DMS79 treated with DMSO at 0.1 percent for 48 hours (cell line): ENCODE data around the gene ROR2.
"Not testable (repeated sequence)": the region's sequence is repeated elsewhere in the genome, so short reads cannot be mapped to it uniquely, and the experiment has no call there.

ENCODE experiments used
- DNase-seq: peaks from one replicate; lab custom pipeline; 2025; lab: John Stamatoyannopoulos, UW

The ROR2 gene

DNA sequence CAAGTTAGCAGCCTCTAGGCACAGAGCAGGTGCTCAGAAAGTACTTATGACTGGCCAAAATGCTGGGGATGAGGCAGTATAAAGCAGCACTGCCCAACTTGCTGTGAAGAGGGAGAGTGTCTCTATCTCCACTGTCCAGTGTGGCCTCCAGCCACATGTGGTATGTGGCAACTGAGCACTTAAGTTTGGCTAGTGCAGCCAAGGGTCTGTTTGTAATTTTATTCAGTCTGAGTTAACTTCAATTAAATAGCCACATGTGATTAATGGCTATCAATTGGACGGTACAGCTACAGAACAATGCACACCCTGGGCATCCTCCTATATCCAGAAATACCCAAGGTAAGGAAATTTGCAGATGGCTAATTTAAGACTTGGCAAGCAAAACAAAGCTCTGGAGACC lies 26.9 kb downstream of the ROR2 start:
- no peak for DNase-seq

DNA sequence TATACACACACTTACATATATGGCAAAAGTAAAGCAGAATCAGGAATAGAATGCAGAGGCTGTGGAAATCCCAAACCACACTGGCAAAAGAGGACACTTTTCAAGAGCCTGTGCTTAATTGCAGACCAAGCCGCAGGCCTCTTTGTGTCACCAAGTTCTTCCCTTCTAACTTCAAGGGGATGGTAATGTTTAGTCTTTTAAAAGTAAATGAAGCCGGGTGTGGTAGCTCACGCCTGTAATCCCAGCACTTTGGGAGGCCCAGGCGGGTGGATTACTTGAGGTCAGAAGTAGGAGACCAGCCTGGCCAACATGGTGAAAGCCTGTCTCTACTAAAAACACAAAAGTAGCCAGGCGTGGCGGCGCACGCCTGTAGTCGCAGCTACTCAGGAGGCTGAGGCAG lies 28.7 kb downstream of the ROR2 start:
- DNase-seq = no peak

DNA sequence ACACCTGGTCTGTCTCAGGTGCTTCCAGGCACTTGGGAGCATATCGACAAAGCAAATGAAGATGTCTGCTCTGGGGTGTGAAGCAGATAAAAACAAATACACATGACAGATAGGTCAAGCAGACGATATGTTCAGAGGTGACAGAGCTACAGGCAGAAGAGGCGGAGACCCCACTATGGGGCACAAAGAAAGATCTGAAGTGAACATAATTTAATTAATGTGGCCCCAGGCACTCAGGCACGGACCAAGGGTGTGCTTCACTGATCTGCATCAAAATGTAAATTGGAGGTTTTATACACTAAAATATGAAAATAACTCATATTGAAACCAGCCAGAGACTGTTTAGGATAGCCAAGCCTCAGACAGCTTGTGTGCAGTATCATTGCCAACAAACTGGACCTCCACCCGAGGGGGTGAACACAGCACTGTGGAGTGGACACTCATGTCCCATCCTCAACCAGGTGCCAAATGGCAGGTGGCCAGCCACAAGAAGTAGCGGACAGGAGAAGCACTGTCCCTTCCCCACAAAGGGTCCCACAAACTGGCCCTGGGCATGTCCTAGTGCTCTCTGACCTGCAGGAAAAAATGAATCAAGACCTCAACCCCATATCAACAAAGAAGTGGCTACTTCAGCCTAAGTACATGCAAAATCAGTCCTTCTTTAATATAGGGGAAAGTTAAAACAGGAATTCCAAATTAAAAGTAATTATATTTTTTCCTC lies 29.2 kb downstream of the ROR2 start:
- DNase-seq = no peak

DNA sequence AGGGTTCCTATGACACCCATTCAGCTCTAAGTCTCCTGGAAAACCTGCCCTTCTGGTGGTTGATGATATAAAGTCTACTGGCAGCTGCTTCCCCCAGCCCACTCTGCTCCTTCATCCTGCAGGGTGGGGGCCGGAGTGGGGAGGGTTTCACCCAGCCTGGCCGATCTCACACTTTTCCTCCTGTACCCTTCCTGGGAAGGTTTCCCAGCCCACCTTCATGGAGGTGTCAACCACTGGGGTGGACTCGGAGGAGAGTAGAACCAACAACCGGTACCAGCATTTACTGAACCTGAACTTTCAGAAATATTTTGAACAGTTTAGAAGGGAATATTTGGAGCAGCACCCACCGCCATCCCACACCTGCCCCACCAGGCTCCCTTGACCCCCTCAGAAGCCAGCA lies 30.4 kb downstream of the ROR2 start:
- no peak for DNase-seq

DNA sequence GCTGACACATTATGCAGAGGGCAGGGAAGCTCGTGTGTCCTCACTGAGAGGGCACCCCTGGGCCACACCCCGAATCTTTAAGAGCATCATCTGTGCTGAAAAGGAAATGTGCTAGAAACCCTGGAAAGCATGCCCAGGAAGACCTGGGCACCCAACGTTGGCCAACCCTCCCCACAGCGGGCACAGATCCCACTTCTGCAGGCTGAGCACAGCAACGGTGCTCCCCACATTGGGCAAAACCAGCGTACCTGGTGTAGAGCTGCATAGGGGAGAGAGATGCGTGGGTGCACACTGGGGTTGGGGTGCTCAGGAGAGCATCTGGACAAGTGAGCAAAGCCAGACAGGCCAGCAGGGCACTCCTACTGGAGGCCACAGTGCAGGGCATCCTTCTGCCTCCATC lies 32.6 kb downstream of the ROR2 start:
- no peak for DNase-seq

DNA sequence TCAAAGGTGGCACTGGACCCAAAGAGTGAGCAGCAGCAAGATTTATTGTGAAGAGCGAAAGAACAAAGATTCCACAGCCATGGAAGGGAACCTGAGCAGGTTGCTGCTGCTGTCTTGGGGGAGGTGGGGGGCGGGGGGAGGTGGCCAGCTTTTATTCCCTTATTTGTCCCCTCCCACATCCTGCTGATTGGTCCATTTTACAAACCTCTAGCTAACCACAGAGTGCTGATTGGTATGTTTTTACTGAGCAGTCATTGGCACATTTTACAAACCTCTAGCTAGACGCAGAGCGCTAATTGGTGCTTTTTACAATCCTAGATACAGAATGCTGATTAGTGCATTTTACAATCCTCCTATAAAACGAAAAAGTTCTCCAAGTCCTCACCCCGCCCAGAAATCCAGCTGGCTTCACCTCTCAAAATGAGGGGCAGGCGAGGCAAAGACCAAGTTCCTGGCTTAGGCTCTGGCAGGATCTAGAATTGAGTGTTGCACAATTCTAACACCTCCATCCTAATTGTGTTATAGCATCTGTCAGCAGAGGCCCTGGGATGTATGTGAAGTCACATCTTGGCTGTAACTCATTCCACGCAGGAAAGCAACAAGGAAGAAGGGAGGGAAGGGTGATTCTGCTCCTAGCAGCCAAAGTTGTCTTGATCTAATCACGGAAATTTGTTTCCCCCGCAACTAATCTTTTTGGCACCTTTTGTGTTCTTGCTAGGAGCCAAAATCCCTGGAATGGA lies 34.3 kb downstream of the ROR2 start:
- DNase-seq = no peak

DNA sequence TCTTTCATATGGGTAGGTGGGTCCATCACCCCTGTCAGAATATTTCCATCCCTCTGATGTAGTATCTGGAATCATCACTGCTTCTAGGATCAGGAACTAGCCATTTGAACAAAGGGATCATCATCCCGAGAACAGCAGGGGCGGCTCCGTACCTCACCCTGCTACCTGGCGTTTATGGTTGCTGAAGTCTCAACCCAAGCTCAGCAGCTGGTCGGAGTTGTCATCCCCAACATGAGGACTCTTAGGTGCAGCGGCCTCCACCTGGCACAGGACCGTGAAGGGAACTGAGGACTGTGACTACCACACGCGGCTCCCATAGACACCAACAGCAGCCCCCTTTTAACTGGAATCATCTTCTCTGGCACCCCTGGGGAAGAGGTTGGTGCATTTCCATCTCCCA lies 35.1 kb downstream of the ROR2 start:
- no peak for DNase-seq

DNA sequence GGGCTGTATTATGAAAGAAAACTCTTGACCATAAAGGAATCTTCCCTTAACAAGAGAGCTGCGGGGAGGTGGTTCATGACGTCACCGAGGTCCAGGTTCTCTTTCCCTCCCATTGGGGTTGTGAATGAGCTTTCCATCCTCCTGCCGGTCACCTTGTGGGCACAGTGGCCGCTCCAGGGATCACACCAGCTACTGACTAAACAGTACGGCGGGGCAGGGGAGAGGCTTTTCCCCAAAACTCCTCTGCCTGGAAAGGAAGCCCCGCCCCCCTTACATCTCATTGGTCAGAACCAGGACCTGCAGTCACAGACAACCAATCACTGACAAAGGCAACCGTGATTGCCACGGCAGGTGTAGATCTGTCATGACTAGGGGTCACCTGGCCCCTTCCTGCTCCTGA lies 35.6 kb downstream of the ROR2 start:
- DNase-seq = no peak

DNA sequence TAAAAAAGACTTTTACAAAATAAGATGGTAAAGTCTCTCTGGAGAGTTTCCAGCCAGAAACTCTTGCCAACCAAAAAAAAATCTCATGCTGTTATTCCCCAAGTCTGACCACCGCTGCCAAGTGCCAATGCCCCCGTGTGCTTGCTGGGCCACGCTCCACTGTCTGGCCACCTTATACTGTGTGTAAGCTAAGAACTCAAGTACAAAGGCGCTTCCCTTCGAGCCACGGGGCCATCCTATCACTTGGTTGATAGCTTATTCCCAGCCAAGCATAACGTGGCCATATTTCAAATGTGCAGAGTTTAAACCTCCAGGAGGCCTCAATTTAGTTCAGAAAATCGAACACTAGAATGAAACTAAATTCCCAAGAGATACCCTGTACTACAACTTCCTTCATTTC lies 36.0 kb downstream of the ROR2 start:
- DNase-seq = no peak

DNA sequence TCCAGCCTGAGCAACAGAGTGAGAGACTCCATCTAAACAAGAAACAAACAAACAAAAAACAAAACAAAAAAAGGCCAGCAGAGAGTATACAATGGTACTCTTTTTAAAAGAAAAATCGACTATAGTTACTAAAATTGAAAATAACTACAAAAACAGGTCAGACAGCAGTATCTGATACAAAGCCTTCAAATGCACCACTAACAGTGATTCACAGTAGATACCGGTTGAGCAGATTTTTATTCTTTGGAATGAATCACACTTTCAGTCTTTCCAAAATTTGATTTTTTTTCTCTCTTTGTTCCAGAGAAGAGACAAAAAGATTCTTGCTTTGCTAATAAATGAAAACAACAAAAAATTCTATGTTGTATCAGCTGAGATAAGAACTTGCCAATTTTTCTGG lies 36.9 kb downstream of the ROR2 start:
- no peak for DNase-seq

DNA sequence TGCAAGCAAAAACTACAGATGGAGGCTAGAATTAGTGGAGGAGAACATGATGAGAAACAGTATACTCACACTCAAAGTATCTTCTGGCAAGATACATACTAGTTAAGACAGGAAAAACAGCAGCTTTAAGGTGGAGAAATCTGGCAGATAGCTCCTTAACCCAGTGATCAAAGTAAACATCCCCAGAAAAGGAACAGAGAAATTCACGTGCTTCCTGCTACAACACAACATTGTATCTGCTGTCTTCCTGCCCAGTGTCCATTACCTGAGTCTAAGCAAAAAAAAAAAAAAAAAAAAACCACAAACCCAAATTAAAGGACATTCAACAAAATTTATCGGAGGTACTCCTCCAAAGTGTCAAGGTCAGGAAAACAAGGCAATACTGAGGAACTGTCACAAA lies 38.4 kb downstream of the ROR2 start:
- no peak for DNase-seq

DNA sequence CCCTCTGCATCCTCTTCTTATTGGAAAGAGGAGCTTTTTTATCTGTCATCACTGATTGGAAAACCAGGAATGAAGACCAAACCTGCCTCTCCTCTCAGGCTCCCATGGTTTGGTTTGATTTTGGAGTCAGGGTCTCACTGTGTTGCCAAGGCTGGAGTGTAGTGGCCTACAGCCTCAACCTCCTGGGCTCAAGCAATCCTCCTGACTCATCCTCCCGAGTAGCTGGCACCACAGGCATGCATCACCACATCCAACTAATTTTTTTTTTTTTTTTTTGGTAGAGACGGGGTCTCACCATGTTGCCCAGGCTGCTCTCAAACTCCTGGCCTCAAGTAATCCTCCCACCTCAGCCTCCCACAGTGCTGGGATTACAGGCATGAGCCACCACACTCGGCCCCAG lies 40.8 kb downstream of the ROR2 start:
- not testable (repeated sequence) for DNase-seq

DNA sequence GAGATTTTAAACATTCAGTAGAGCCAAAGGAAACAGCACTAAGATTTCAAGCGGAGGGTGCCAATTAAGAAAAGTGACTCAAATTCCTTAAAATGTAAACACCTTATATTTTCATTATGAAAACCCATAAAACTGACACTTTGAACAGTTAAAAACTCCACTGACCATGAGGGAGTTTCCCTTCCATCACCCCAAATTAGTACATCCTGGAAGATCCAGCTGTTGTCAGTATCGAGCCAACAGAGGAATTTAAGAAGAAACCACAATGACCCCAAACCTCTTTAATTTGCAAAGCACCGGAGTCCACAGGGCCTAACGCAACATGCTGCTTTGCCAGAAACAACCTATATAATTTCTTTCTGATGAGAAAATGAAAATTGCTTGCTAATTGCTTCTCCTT lies 41.3 kb downstream of the ROR2 start:
- no peak for DNase-seq

DNA sequence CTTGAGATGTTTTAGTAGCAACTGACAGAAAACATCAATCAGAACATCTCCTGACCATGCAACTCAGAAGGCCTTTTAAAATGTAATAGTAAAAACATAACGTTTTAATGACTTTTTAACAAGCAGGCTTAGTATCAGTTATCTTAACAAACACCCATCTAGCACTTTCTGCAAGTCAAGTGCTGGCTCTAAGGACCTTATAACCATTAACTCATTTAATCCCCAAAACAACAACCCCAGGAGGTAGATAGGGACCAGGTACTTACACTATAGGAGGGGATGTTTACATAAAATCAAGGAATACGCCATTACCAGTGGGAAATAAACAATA lies 41.8 kb downstream of the ROR2 start:
- no peak for DNase-seq

DNA sequence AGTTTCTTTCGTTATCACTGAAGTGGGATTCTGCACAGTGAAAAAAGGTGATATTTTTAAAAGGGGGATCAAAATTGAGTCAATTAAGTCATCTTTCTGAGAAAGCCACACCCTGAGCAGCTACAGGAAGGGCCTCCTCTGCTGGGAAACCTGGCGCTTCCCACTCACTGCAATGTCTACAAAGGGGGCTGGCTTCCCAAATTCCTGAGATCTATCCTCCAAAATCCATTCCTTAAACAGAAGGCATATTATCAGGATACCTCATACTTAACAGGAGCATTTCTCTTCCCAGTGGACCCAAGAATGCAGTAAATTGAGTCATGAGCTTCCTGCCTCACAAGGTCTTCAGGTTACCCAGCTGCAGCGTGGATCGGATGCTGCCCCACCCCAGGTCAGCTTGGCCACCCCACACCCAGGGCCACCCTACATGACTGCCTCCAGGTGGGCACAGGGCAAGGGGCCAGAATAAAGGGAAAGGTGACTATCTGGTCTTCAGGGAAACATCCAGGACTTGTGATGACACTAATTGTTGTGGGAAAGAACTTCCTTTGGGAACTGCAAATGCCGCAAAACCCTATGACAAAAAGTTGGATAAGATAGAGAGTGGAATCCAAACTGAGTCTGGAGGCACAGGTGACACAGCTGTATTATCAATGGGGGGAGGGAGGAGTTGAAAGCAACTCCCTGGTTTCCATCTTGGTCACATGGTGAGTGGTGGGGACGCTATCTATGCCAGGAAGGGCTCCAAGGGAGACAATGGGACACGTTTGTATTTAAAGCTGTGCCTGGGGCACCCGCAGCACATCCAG lies 42.3 kb downstream of the ROR2 start:
- no peak for DNase-seq

DNA sequence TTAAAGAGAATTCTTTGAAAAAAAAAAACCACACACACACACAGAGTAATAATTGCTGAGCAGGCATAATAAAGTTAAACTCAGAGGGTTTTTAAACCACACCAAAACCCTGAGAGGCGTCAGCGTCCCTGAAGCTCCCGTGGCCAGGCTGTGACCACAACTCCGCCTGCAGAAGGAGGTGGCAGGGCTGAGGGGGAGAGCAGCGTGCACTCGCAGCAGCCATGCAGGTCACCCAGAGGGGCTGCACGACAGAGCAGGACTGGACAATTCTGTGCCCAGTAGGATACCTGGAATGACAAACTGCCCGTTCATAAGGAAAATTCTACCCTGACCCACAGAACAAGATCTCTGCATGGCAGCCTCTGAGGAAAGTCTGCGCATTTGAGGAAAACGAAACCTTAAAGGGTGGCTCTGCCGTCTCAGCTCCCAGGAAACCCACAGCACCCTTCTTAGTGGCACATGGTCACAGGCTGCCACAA lies 44.0 kb downstream of the ROR2 start:
- DNase-seq = no peak

DNA sequence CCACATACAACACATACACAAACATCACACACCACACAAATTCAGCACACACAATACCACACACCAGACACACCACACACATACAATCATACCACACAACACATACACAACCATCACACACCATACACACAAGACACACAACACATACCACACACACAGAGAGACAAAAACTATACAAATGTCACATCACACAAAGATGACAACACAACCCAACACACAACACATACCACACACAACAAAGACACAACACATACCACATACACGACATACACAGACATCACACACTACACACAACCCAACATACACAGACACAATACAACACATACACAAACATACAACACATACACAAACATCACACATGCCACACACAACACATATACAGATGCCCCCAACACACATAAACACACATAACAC lies 44.8 kb downstream of the ROR2 start:
- no peak for DNase-seq

DNA sequence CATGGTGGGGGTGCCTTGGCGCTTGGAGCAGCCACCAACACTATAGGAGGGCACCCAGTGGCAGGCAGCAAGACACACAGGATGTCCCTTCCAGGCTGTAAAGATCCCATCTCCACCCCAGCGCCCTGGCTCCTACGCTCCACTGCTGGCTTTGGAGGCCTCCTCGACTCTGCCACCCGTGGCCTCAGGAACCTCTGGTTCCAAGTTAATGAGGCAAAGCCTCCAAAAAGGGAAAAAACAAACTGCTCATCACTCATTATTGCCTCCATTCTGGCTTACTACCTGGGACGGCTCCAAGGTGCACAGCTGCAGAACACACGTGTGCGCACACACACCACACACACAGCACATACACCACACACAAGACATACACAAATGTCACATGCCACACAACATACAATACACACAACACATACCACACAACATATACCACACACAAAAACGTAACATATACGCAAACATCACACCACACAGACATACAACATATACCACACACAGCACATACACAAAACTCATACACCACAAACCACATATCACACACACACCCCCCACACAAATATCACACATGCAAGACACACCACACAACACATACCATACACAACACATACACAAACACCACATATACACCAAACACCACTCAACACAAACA lies 45.3 kb downstream of the ROR2 start:
- no peak for DNase-seq

DNA sequence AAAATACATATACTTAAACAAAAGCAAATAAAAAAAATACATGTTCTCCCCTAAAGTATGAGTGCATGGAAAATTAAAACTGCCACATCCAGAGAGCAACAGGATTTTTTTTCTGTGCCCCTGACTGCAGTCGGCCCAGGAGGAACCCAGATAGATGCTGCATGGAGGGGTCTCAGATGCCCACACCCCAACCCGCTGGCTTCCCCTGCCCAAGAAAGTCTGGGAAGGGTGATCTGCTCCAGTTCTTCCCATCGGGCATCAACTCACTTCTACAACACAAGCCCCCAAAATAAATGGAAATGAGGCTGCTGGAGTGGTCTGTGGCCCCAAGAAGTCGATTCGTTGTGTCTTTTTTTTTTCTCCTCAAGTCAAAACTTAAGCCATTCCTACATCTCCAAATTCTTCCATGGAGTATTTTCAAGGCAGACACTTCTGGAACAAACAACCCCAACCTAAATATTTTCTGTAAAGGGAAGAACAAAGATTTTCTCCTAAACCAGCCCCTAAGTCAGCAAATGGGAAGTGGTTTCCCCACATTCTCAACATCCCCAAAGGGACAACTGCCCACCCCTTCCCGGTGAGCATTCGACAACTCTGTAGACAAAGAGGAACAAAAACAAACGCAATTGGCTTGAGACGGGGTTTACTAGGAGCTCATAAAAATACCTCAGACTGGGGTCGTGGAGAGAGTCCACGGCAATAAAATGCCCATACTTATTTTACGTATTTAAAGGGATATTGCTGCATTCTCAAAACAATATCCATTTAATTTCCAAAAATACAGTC lies 46.7 kb downstream of the ROR2 start:
- DNase-seq = no peak

DNA sequence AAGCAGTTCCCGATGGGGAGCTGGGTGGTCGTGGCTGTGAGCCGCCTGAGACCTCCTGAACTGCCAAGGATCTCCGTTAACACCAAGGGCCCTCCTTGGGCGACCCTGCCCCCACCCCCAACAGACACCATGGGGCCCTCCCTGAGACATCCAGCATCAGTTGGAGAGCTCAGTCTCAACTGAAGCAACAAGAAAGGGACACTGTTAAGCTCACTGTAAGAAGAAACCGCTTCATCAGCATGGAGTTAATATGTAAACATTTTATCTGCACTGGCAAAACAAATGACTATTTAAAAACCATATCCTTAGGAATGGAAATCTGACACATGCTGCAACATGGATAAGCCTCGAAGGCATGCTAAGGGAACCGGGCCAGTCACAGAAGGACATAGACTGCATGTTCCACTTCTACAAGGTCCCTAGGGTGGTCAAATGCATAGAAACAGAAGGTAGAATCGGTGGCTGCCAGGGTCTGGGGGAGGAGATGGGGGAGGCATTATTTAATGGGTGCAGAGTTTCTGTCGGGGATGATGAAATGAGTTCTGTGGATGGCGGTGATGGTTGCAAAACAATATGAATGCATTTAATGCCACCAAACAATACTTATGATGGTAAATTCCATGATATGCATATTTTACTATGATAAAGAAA lies 47.4 kb downstream of the ROR2 start:
- DNase-seq = no peak

DNA sequence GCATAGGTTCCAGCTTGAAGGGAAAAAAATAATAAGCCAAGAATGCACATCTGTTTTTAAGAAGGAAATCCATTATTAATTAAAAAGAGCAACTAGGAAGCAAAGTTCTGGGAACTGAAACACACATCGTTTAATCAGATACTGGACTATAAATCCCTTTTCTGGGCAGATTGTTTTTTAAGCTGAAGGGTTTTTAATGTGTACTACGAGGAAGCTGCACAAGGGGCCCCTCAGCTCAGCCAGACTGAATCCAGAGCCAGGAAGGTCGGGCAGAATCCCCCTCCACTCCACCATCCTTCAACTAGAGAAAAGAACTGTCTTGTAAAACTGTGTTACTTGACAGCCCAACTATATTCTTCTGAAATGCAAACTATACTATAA lies 49.2 kb downstream of the ROR2 start:
- no peak for DNase-seq
